Measurements from ENCODE around the gene HMGCR. TPM values are rescaled to one million over a fixed set of nuclear protein-coding genes. Genes with fewer than 3 reads are reported as not detected.

HMGCR gene
- total and polyA plus RNA-seq, 9 of the 15 experiments (the other 6 are each of a cell fraction or from before 2014, with no cell fraction given), result 29.5 to 155 (median 61.5) TPM

DNA sequence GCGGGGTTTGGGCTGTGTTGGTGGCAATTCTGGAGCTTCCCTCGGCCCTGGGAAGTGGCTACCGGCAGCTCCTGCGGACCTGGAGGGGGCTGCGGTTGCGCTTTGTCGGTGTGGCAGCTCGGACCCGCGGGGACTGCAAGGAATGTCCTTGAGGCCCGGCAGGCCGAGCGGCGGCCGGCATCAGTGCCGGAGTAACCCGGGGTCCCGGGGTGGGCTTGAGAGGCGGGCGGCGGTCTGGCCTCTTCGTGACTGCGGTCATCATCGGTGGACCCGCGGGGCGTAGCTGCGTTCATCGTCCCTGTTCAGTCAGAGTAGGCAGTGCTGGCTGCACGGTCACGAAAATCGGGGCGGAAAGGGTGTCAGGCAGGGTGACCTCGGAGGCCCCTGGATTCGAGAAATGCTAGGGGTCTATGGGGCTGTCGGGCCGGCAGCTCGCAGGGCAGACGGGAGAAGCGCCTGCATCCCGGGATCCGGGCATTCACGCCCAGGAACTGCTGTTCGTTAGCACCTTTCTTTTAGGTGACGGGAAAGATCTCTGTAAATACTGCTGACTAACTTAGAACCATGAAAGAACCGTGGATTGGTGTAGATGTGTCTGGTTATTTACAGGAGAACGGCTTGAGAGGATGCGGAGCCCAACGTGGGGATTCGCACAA lies 474 bp downstream of the HMGCR start (continued):
- TF ChIP-seq, protein P1, sequence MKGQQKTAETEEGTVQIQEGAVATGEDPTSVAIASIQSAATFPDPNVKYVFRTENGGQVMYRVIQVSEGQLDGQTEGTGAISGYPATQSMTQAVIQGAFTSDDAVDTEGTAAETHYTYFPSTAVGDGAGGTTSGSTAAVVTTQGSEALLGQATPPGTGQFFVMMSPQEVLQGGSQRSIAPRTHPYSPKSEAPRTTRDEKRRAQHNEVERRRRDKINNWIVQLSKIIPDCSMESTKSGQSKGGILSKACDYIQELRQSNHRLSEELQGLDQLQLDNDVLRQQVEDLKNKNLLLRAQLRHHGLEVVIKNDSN (CRISPR knock-in tag; IDR thresholded peaks at IDR 0.05), result no peak
- TF ChIP-seq MYC (IDR thresholded peaks at IDR 0.05; ENCODE audit: low read depth, low read length) (no peak), MYC (CRISPR knock-in tag; IDR thresholded peaks at IDR 0.05; ENCODE audit: borderline replicate concordance, low read depth) (no peak), PYGO2 (tag; IDR thresholded peaks at IDR 0.05) (no peak), CLOCK (CRISPR knock-in tag; IDR thresholded peaks at IDR 0.05; ENCODE audit: borderline replicate concordance) (no peak), PHF8 (IDR thresholded peaks at IDR 0.05; ENCODE audit: borderline replicate concordance, low read length) (peak; percentile 43; the same call in 1 of the 2 replicates), ELF2 (CRISPR knock-in tag; IDR thresholded peaks at IDR 0.05) (no peak), ZNF639 (CRISPR knock-in tag; conservative IDR thresholded peaks at IDR 0.05 in 1 of 2, IDR thresholded peaks at IDR 0.05 in 1 of 2) (no peak), RBFOX2 (IDR thresholded peaks at IDR 0.05; ENCODE audit: low read depth, low read length) (peak; percentile 78), PURB (CRISPR knock-in tag; IDR thresholded peaks at IDR 0.05; ENCODE audit: low read depth) (no peak), SRSF3 (IDR thresholded peaks at IDR 0.05; ENCODE audit: insufficient read depth, low read length) (no peak), ZNF174 (CRISPR knock-in tag; IDR thresholded peaks at IDR 0.05) (no peak)
- TF ChIP-seq, protein P2, sequence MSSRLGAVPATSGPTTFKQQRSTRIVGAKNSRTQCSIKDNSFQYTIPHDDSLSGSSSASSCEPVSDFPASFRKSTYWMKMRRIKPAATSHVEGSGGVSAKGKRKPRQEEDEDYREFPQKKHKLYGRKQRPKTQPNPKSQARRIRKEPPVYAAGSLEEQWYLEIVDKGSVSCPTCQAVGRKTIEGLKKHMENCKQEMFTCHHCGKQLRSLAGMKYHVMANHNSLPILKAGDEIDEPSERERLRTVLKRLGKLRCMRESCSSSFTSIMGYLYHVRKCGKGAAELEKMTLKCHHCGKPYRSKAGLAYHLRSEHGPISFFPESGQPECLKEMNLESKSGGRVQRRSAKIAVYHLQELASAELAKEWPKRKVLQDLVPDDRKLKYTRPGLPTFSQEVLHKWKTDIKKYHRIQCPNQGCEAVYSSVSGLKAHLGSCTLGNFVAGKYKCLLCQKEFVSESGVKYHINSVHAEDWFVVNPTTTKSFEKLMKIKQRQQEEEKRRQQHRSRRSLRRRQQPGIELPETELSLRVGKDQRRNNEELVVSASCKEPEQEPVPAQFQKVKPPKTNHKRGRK (tag; IDR thresholded peaks at IDR 0.05), result no peak
- TF ChIP-seq, protein P3, sequence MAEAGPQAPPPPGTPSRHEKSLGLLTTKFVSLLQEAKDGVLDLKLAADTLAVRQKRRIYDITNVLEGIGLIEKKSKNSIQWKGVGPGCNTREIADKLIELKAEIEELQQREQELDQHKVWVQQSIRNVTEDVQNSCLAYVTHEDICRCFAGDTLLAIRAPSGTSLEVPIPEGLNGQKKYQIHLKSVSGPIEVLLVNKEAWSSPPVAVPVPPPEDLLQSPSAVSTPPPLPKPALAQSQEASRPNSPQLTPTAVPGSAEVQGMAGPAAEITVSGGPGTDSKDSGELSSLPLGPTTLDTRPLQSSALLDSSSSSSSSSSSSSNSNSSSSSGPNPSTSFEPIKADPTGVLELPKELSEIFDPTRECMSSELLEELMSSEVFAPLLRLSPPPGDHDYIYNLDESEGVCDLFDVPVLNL (CRISPR knock-in tag; IDR thresholded peaks at IDR 0.05; ENCODE audit: low read depth), result no peak

All from K562 (cell line).